ENCODE data around the gene RNASE8.
"Not testable (repeated sequence)": the region's sequence is repeated elsewhere in the genome, so short reads cannot be mapped to it uniquely, and the experiment has no call there.

RNASE8 gene

GRCh38 chr14:21030531-21030930 is 27.1 kb upstream of the RNASE8 start:
- DNase-seq = no peak

- no peak for DNase-seq
These were observed 25.1 kb upstream of the RNASE8 start for GRCh38 chr14:21032326-21033132.

- DNase-seq = no peak
These were observed 24.4 kb upstream of the RNASE8 start for GRCh38 chr14:21033133-21033698.

- DNase-seq = no peak
These were observed 22.9 kb upstream of the RNASE8 start, which contains the start of gene RNASE13 for GRCh38 chr14:21034707-21035106. TSS of gene RNASE13 (minus strand) at chr14:21034807. CDS start at chr14:21034288, 519 bp downstream.

GRCh38 chr14:21036751-21037150 is 20.9 kb upstream of the RNASE8 start:
- no peak for DNase-seq

- no peak for DNase-seq
These were observed 20.5 kb upstream of the RNASE8 start for GRCh38 chr14:21037156-21037555.

- DNase-seq = peak; percentile 72
These were observed 18.9 kb upstream of the RNASE8 start for GRCh38 chr14:21038441-21039422.

- peak; percentile 79 for DNase-seq
These were observed 17.8 kb upstream of the RNASE8 start for GRCh38 chr14:21039585-21040369.

- no peak for DNase-seq
These were observed 17.2 kb upstream of the RNASE8 start for GRCh38 chr14:21040370-21040925.

GRCh38 chr14:21040941-21041340 is 16.7 kb upstream of the RNASE8 start:
- not testable (repeated sequence) for DNase-seq

GRCh38 chr14:21041676-21042433 is 15.8 kb upstream of the RNASE8 start, which contains the start of gene RNASE7:
TSS of gene RNASE7 (plus strand) at chr14:21042362. CDS start at chr14:21042993, 631 bp downstream.
- no peak for DNase-seq

- no peak for DNase-seq
These were observed 14.7 kb upstream of the RNASE8 start for GRCh38 chr14:21042918-21043317.

- peak; percentile 27 for DNase-seq
These were observed 14.1 kb upstream of the RNASE8 start for GRCh38 chr14:21043387-21043973.

- DNase-seq = no peak
These were observed 13.5 kb upstream of the RNASE8 start for GRCh38 chr14:21043974-21044618.

GRCh38 chr14:21047378-21047781 is 10.2 kb upstream of the RNASE8 start:
- DNase-seq = no peak

GRCh38 chr14:21048638-21049037 is 9.0 kb upstream of the RNASE8 start:
- no peak for DNase-seq

GRCh38 chr14:21049271-21049673 is 8.3 kb upstream of the RNASE8 start:
- no peak for DNase-seq

- no peak for DNase-seq
These were observed 7.0 kb upstream of the RNASE8 start for GRCh38 chr14:21050597-21050996.

GRCh38 chr14:21053184-21054122 is 4.2 kb upstream of the RNASE8 start:
- no peak for DNase-seq
